Hematopoietic multipotent progenitor cell treated with erythropoietin and hydrocortisone succinate and interleukin-3 and kit ligand, for 6 days (in vitro differentiated cells): ENCODE measurements around the gene KMT2D.

Experiments used
- DNase-seq: peaks from one replicate; pipeline ENCODE4 v3.0.0-alpha.2; 2015

KMT2D gene

DNA sequence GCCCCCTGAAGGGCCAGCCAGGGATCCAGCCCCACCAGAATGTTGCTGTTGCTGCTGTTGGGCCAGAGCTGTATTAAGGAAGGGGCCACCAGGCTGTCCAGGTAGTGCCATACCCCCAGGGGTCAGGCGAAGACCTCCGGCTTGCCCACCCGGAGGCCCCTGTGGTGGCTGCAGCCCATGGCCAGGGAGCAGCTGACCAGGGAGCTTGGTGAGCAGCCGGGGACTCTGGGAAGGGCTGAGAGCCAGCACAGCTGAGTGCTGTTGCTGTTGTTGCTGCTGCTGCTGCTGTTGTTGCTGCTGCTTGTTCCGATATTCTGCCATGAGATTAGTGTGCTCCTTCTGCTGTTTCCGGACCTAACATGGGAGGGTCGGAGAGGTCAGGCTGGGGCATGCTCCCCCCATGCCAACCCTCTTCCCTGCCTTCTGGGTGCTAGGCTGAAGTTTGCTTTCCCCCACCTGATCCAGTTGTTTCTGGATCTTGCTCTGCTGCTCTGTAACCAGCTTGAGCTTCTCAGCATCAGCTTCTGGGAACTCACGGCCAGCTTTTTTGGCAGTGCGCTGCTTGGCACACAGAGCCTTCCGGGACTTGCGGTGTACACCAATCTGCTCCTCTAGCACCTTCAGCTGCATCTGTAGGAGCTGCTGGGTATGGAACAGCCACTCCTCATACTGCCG, 26.8 kb downstream of the KMT2D start:
- DNase-seq, result no peak

DNA sequence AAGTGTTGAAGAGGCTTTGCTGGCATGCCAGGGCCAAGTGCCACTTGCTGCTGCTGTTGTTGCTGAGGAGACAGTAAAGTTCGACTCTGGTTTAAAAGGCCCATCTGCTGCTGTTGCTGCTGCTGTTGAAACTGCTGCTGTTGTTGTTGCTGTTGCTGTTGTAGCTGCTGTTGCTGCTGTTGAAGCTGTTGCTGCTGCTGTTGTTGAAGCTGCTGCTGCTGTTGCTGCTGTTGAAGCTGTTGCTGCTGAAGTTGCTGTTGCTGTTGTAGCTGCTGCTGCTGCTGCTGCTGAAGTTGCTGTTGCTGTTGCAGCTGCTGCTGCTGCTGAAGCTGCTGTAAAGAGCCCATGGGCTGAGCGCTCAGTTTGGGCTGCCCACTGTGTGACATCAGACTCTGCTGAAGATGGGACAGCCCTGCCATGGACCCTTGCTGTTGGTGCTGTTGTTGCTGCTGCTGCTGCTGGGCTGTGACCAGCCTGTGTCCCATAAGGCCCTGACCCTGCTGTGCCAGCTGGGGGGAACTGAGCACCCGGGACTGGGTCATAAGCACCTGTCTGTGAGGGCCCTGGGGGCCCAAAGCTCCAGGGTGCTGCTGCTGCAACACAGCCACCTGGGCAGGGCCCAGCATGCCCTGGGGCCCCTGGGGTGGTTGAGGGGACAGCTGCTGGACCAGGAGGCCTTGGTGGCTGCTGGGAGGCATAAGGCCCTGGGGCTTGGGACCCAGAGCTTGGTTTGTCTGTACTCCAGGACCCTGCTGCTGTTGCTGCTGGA, 27.7 kb downstream of the KMT2D start:
- DNase-seq, result no peak

DNA sequence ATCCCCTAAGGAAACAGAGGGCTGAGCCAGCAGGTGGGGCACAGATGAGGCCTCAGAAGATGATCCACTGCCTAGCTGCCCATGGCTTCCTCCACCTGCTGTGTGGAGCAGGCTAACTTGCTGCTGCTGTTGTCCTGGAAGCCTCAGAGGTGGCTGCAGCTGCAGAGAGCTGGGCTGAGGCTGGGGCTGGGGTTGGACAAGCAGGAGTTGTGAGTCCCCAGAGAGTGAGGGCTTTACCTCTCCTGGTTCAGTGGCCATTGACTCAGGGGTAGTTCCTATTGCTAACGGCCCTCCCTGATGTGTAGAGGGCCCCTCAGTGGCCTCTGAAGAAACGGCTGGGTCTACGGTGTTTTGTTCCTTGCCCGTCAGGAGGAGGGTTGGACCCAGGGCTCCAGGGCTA, 28.3 kb downstream of the KMT2D start:
- no peak for DNase-seq

DNA sequence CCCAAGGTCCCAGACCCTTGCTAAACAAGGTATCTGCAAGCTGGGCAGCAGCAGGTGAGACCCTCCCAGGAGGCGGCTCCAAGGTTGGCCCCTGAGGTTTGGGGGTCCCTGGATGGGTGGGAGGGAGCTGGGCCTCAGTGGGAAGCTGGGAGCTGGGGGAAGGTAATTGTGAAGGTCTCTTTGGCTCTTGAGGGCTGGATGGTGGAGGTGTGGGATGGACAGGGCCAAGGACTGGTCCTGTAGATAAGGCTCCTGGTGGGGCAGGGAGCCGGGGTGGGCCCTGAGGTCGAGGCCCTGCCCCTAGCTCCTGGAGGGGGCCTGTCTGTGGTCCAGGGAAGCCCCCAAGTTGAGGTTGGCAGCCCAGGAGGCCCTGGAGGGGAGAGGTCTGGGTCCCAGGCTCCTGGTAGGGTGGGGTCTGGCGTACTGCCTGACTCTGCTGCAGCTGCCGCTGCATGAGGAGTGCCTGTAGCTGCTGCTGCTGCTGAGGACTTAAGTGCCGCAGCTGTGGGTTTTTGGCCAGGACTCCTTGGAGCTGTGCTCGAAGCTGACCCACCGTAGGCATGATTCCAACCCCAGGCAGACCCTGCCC, 28.9 kb downstream of the KMT2D start:
- DNase-seq, result no peak

DNA sequence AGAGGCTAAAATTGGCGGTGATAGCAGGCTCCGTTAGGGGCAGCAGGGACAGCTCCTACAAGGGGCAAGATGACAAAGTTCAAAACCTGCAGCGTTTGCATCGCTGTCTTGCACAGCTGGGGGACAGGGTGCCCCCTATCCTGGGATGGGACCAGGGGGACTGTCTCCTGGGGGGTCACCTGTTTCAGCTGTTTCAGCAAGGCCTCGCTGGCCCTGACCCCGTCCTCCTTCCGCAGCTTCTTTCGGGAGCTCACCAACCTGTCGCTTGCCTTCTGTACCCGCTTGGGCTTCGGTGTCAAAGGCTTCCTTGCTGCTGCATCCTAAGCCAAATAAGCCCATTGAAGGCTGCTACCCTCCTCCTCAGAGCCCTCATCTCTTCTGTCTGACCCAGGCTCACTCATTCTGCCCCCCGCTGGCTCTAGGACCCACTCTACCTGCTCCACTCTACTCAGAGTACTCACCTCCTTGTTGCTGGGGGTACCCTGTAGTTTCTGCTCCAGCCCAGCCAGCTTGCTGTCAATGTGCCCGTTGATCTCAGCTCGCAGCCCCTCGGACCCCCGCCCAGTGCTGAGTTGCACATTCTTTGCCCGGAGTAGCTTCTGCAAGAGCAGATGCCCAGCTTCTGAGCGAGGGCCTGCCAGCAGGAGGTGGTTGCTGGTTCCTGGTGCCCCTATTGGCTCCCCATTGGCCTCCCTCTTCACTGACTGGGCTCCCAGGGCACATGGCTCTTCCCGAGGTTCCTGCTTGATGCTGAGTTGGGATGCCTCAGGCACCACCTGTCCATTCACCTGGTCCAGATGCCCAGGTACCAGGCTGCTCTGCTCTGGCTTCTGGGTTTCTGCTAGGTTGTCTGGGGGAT, 29.7 kb downstream of the KMT2D start:
- no peak for DNase-seq

DNA sequence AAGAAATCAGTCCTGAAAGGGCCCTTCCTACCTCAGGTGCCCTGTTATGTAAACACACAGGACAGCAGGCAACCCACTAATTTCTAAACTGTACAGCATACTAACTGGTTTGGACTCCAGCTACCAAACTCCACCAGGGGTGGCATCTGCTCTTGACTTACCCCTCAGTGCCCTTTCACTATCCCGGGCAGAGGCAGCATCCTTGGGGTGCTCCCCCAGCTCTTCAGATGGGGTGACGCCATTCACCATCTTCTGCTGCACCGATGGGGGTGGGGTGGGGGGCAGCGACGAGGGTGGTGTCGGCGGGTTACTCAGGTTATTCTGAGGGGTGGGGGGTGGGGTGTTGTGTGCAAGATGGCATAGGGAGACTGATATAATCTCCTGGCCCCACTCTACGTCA, 30.5 kb downstream of the KMT2D start:
- DNase-seq, result no peak

DNA sequence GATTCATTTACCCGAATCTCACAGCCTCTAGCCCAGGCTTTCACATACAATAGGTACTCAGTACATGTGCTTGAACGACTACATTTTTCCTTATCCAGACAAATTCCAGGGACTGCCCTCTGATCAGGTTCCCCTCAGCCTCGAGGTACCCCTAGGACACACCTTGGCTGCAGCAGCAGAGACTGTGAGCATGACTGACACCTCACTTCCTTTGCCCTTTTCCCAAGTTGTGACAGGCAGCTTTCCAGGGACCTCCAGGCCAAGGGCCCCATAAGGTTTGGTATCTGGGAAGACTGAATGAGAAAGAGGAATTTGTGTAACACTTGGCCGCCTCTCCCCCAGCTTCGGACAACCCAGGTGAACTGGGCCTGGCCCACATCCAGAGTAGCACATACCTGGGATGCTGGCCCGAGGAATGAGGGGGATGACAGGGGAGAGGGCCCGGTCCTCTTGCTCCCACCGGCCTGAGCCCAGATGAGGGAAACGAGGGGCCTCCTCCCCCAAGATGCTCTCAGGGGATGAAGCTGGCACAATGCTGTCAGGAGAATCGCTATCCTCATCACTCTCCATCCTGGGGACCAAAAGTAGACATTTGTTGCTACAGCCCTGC, 31.8 kb downstream of the KMT2D start:
- DNase-seq, result no peak

DNA sequence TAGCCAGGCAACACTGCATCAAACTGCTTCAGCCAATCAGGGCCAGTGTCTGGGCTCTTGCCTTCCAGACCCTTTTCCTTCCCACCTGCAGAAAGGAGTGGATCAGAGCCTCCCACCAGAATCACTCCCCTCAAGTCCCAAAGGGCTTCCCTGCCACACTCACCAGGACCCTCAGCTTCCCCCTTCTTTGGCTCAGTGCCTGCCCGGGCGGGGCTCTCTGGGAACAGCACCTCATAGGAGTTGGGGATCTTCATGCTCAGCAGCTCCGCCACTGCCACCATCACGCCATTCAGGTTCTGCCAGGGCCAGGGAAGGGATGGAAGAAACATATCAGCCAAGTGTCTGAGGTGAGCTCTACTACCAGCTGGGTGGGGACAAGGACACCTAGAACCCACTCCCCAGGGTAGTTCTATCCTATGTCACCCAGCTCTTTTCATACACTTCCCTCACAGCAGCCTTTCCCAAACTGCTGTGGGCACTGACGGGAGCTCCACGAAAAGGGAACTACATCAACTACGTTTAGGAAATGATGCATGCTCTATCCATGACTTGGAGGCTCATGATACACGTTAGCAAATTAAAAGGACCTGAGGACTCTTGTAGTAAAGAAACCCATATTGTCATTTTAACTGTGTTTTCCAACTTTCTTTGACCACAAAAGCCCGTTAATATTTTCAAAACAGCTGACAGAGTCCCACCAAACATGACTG, 32.6 kb downstream of the KMT2D start:
- DNase-seq, result no peak

DNA sequence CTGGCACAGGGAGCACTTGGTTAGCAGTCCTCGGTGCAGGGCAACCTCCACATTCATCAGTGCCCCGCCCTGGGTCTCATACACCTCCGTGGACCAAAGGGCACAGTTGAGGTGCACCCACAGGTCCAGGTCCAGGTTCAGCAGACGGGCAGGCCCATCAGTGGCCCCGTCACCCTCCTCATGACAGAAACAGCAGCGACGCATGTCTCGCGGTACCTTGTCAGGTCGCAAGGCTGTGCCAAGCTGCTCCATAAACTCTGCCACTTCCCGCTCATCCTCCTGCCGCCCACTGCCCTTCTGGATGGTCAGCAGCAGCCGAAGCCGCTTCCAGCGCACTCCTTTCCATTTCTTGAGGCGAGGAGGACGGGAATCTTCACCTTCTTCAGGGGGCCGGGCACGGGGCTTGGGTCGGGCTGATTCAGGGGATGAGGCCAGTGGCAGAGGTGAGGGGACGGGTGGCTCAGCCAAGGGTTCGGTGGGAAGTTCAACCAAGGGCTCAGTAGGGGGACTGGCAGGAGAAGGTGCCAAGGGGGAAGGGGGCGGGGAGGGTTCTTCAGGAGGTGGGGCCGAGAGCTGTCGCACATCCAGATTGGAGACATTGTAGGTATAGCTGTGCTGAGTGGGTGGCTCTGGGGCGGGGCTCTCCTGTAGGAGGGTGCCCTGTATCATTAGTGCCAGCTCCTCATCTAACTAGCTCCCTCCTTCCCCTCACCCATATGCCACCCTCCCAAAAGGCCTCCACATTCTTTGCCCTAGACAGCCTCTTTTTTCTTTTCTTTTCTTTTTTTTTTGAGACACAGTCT, 33.7 kb downstream of the KMT2D start:
- DNase-seq, result no peak

DNA sequence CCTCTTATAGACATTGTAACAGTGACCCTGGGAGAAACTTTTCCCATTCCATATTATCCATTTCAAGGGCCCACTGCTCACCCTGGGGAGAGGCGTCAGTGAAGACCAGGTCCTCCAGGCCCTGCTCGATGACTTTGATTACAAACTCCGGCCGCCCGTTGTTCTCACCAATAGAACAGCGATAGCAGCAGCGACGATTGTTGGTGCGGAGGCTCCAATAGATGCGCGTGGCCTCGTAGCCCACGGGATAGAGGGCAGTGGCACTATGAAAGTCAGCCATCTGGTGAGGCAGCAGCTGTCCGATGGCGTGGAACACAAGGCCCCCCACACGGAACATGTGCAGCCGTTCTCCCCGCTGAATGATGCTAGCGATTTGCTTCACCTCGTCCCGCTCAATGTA, 34.5 kb downstream of the KMT2D start:
- DNase-seq, result no peak

DNA sequence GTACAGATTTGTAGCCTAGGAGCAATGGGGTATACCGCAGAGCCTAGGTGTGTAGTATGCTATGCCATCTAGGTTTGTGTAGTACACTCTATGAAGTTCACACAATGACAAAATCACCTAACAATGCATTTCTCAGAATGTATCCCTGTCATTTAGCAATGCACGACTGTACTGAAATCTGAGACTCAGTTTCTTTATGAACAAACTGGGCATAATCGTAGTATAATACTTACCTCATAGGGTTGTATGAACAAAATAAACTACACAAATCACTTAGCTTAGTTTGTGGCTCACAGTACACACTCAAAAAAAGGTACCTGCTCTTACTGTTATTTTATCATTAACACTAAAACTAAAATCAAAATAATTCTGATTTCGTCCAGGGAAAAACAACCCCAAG, 35.1 kb downstream of the KMT2D start:
- DNase-seq, result no peak

DNA sequence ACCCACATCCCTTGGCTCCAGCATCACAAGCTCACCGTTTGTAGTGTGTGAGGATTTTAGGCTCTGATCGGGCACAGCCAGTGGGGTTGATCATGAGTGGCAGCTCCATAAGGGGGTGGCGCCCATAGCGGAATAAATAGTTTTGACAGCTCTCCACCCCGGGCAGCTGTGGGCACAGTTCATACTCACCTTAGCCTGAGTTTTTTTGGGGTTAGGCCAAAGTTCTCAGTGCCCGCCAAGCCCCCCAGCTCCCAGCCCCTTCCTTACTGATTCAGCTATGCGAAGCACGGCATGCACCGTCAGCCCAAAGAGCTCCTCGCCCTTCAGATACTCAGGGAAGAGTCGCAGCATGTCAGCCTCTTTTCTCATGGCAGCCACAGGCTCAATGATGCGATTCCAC, 36.1 kb downstream of the KMT2D start:
- DNase-seq, result no peak

DNA sequence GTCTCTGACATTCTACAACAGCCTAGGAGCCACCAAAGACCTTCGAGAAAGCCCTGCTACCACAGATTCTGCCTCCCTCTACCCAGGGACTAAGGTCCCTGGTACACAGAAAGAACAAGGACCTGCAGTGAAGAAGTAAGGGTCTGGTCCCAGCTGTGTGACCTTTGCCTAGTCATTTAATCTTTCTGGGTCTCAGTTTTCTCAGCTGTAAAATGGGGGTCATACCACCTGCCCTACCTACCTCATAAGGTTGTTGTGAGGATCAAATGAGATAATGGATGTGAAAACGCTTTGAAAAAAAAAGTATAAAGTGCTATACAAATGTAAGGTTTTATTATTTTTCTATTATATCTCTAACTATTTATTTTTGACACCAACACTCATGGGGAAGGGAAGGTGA, 36.8 kb downstream of the KMT2D start:
- no peak for DNase-seq

DNA sequence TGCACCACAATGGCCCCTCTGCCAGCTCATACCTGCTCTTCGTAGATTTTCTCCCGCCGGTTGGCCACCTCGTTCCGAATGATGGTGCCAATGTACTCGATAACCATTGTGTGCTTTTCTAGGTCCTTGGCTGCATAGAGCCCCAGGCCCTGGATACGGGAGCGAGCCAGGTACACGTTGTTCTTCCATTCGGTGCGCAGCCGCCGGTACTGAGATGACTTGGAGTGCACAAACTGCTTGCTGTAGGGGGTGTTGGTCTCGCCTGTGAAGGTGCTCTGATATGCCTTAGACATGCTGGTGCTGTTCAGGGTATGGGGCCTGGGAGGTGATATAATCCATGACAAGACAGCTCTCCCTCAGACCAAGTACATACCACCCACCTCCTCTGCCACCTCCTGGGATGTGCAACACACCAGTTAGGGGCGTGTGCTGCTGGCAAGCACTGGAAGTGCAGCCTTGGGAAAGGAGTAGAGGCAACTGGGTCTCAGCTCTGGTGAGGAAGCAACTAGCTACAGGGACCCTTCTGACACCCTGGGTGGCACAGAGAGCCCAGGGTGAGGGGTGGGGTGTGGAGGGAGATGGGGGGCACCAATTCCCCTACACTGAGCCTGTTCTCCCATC, 37.9 kb downstream of the KMT2D start:
- DNase-seq, result no peak

DNA sequence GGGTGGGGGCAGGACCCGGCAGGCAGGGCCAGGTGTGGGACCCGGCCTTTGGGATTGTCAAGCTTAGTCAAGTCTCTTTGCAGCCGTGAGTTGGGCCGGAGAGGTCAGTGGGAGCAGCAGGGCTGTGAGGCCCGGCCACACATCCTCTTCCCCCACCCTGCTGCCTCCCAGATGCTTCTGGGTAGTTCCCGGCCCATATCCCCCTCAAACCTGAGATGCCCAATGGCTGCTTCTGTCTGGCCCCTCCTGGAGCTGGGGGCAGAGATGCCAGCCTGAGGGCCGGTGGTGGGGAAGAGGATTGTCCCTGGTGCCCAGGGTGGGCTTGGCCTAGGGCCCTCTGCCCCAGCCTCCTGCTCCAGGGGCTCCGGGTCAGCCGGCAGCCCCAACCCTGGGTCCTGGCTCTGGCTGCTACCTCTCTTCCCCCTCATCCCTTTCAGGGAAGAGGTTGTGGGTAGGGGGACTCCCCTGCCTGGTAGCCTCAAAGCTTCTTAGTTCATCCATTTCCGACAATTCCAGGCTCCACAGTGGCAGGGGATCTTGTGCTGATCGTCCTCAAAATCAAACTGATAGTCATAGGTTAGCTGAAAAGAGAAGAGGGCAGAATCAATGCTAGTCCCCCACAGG, 39.2 kb downstream of the KMT2D start:
- no peak for DNase-seq

DNA sequence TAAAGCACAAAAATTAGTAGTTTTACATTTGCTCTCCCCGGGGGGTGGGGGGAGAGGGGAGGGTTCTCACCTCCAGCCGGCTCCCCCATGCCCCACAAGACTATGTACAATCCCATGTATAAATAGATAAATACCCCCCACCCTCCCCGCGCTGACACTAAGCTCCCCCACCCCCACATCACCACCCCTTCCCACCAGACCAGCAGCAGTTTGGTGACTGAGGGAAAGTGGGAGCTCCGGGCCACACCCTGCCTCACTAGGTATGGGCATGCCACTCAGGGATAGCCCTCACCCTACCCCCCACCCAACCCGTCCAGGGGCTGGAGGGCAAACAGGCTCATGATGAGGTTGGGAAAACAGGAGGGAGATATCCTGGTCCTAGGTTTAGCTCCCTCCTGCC, 40.2 kb downstream of the KMT2D start:
- no peak for DNase-seq

DNA sequence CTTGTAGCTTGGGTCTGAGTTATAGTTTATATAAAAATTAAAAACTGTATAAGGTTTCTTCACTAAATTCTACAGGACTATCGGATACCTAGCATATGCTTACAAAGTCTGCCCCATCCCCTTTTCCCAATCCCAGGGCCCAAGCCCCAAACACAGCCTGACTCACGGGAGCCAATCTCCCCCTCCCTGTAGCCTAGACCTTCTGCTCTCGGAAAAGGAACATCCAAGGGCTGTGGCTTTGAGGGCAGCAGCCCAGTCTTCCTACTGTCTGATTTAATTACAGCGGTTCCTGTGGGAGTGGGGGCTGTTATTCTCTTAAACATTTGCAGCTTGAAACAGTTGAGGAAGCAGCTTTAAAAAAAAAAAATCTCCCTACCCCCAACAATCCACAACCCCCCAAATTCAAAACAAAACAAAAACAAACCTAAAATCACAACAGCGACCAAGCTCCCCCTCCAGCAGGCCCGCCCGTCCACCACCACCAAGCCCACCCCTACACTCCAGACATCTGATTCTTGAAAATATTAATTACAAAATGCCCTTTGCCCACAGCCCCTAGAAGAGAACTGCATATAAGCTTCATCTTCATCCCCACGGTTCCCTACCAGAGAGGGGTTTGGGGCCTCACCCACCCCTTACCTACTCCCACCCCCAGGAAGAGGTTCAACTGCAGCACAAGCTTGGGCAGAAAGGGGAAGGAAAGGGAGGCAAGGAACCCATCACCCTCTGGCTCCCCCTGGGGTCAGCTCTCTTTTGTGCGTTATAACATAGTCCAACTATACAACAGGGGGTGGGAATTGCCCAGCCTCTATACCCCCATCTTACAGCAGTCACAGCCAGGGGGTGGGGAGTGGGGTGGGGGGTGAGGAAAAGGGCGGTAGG, 40.9 kb downstream of the KMT2D start:
- peak; percentile 89 for DNase-seq

DNA sequence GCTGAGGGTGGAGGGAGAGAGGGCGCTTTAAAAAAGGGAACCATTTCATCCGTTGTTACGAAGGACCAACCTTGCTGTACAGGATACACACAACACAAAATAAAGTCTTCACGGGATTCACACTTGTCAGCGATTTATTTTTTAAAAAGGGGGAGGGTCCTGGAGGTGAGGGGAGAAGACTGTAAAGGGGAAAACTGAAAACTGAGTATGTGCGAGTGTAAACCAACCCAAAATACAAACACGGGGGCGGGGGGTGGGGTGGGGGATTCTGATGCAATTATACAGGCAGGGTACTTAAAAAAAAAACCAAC, 41.5 kb downstream of the KMT2D start:
- DNase-seq, result no peak

DNA sequence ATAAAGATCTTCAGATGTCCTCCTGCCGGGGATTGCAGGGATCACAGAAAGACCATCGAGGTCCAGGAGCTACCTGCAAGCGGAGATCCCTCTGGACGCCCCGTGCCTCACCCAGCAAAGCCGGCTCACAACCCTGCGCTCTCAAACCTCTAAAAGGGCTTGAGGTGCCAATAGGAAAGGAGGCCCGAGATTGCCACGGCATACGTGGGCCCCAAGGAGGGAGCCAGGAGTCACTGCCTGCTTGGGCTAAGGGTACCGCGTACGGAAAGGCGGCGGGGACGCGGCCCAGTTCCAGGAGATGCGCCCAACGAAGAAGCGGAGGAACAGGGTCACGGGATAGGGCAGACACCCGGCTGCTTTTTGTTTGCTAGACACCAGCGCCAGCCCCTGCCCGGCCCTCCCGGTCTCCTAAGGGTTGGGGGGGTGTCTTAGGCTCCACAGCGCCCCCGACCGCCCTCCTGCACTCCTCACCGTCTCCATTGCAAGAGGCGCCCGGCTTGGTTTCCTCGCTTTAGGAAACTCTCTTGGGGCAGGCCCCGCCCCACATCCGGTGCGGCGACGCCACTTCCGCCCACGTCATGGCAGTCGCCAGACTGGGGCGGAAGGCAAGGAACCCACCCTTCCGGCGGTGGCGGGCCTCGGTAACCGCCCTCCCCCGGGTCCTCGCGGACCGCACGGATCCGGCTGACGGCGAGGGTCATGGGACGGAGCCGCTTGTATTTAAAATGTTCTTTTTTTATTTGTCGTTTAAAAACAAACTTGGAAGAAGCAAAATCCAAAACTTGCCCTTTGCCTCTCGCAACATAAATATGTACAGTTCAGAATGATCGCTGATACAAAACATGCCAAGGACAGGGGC, 42.1 kb downstream of the KMT2D start, which contains the start of gene PRKAG1:
TSS of gene PRKAG1 (minus strand) at position 516 of the 859 bp plus-strand sequence. CDS start at position 480, 36 bp downstream.
- peak; percentile 98 for DNase-seq
